Sigmoid colon (tissue), 7 donors: Measurements from ENCODE around the gene SUB1. TPM values are rescaled to one million over a fixed set of nuclear protein-coding genes. Genes with fewer than 3 reads are reported as not detected.

ENCODE experiments used
- DNase-seq: peaks from one replicate; pipeline ENCODE4 v3.0.0-alpha.2; 2019
- H3K27ac ChIP-seq, 4 donors: fragments of 200-600 bp; sonication (generic); one replicate each; pipeline ENCODE4 v1.5.1; 2016 to 2019; ENCODE audit warnings: mild to moderate bottlenecking in 1 of 4
- H3K27me3 ChIP-seq, 3 donors: fragments of 200-600 bp; sonication (generic); one replicate each; pipeline ENCODE4 v1.5.1; 2019; ENCODE audit warnings: mild to moderate bottlenecking in 1 of 3
- H3K36me3 ChIP-seq, 4 donors: fragments of 200-600 bp; sonication (generic); one replicate each; pipeline ENCODE4 v1.5.1; 2016 to 2019
- H3K4me1 ChIP-seq, 4 donors: fragments of 200-600 bp; sonication (generic); one replicate each; pipeline ENCODE4 v1.5.1; 2017 to 2019
- H3K4me3 ChIP-seq, 4 donors: fragments of 200-600 bp; sonication (generic); one replicate each; pipeline ENCODE4 v1.5.1; 2017 to 2019; ENCODE audit warnings: mild to moderate bottlenecking in 2 of 4, moderate library complexity in 1 of 4
- H3K9me3 ChIP-seq, 4 donors: fragments of 200-600 bp in 3 of 4; sonication (generic) in 3 of 4; one replicate each; pipeline versions ENCODE4 v1.5.1 to v1.6.1; 2013 to 2019
- CTCF ChIP-seq, 4 experiments: fragments of 450-650 bp in 3 of 4; fragments of 200-600 bp in 1 of 4; IDR thresholded peaks; one replicate each; pipeline ENCODE4 v1.5.1; 2016 to 2019; ENCODE audit warnings: antibody characterized with exemption in 4 of 4, mild to moderate bottlenecking in 3 of 4, moderate library complexity in 2 of 4
- EP300 ChIP-seq, 4 donors: sonication (generic); formaldehyde crosslinking; IDR thresholded peaks; one replicate each; pipeline ENCODE4 v1.6.1; 2017; ENCODE audit warnings: antibody characterized with exemption in 4 of 4
- POLR2A ChIP-seq, 2 donors: fragments of 450-650 bp; IDR thresholded peaks; one replicate each; pipeline ENCODE4 v1.6.1; 2016; ENCODE audit warnings: antibody characterized with exemption in 2 of 2, mild to moderate bottlenecking in 2 of 2, moderate library complexity in 2 of 2
- POLR2AphosphoS5 ChIP-seq, 4 donors: sonication (generic); formaldehyde crosslinking; IDR thresholded peaks; one replicate each; pipeline ENCODE4 v1.6.1; 2017; ENCODE audit warnings: antibody characterized with exemption in 4 of 4
- WGBS, 2 donors: extraction: QIAGEN DNeasy Blood & Tissue Kit; methylation state at CpG; one replicate each; pipeline ENCODE4 v1.1.7; 2013; 5-methylcytosine and 5-hydroxymethylcytosine counted together
- intact Hi-C: fragments of 100-400 bp; cut with DNase I; formaldehyde crosslinking; loops from one replicate; pipeline ENCODE4 v1.15.1; 2023
- polyA plus RNA-seq, 3 donors: library from polyadenylated mRNA; stranded (reverse); fragments of 200-250 nt; gene quantifications; one replicate each; pipeline ENCODE4 v1.2.3, GENCODE V29; 2013
- total RNA-seq, 4 donors: library from RNA; depleted of rRNA; stranded (reverse); fragments of >200 nt; gene quantifications; one replicate each; pipeline ENCODE4 v1.1.0, GENCODE V29; 2016
- donor health status: healthy with polysubstance abuse.
- donor health status: Bipolar disorder and iron deficiency.
- donor health status: healthy.

The SUB1 gene
- total and polyA plus RNA-seq, 7 donors = 84.0 to 277 (median 165) TPM

DNA sequence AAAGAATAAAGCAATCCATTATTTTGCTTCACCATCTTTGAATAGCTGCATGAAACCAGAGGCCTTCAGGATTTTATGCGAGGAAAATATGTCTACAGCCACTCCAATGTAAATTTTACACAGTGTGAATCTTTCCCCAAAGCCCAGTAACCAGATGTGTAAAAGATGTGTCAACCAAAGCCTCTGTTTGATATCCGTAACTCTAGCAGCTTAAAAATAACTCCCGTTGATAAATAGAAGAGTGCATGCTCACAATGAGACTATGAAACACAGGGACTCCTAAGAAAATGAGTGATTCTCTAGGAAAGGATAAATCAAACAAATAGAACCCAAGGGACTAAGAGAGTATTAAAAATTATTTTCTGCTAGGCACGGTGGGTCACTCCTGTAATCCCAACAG lies 65.7 kb downstream of the SUB1 start:
- Histone ChIP-seq H3K36me3 (no peaks in the 10 kb centered on the region), H3K4me1 (no peaks in the 10 kb centered on the region), H3K27ac (no peak overlapping the region), H3K27me3 (no peaks in the 10 kb centered on the region), H3K9me3 (no peaks in the 10 kb centered on the region), H3K4me3 (no peak overlapping the region)
- TF ChIP-seq EP300 (IDR thresholded peaks at IDR 0.05) (no peak), CTCF (IDR thresholded peaks at IDR 0.05) (no peak), POLR2AphosphoS5 (IDR thresholded peaks at IDR 0.05) (no peak), POLR2A (IDR thresholded peaks at IDR 0.05) (no peak)
- WGBS, 2 donors = 85% methylated on average over 4 of the region's 4 CpGs
- no peak for DNase-seq
- intact Hi-C loops = no loop called here

- H3K9me3 ChIP-seq = no peaks in the 10 kb centered on the region
- no peaks in the 10 kb centered on the region for H3K27me3 ChIP-seq
- intact Hi-C loops = no loop called here
- TF ChIP-seq POLR2A (IDR thresholded peaks at IDR 0.05) = no peak
- TF ChIP-seq EP300 (IDR thresholded peaks at IDR 0.05) = no peak
- no peak for TF ChIP-seq CTCF (IDR thresholded peaks at IDR 0.05)
- TF ChIP-seq POLR2AphosphoS5 (IDR thresholded peaks at IDR 0.05) = no peak
- no peak for DNase-seq
- H3K36me3 ChIP-seq = no peaks in the 10 kb centered on the region
- H3K27ac ChIP-seq = no peak overlapping the region
- H3K4me3 ChIP-seq = no peak overlapping the region
- 69 to 89% methylated on average over 5 of the region's 5 CpGs for WGBS, 2 donors
- no peaks in the 10 kb centered on the region for H3K4me1 ChIP-seq
Observed at GRCh38 chr5:32651638-32652037, 66.3 kb downstream of the SUB1 start.

Other genes starting within 250 kb of the SUB1 start
- gene ZFR, start 140.8 kb upstream of the SUB1 start, total RNA-seq = 10 to 100 TPM; 71.8 to 99.9 (median 81.7) TPM
- gene ZFR, start 140.8 kb upstream of the SUB1 start, polyA plus RNA-seq = 10 to 100 TPM; 25.8 to 30.7 (median 26.5) TPM
- 10 to 100 TPM in 2 of 4 donors, 1 to 10 TPM in 2; 5.0 to 17.6 (median 9.3) TPM for gene NPR3, start 125.8 kb downstream of the SUB1 start, total RNA-seq
- gene NPR3, start 125.8 kb downstream of the SUB1 start, polyA plus RNA-seq = 1 to 10 TPM in 2 of 3 donors, under 1 TPM in 1; 0.23 to 3.0 (median 1.2) TPM